ENCODE data around the gene ANKRD9.

The ANKRD9 gene

DNA sequence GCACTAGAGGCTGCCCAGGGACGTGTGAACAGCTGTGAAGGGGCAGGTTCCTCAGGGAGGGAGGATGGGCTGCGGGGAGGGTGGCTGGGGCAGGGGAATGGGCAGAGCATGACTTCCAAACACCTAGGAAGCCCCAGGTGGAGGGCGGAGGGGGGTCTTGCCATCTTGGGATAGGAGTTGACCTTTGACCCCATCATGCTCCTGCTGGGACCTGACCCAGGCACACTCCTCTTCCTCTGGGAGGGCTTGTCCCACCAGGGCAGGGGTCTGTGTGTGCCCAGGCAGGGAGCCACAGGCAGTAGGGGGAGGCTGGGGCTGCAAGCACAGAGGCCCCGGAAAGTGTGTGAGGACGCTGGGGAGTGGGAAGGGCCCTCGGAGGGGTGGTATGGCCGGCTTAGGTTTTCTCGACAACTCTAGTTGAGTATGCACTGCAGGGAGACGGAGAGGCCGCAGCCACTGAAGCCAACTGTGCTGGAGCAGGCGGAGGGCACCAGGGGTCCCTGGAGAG, 3.3 kb upstream of the ANKRD9 start:
- DNase-seq: no peak

DNA sequence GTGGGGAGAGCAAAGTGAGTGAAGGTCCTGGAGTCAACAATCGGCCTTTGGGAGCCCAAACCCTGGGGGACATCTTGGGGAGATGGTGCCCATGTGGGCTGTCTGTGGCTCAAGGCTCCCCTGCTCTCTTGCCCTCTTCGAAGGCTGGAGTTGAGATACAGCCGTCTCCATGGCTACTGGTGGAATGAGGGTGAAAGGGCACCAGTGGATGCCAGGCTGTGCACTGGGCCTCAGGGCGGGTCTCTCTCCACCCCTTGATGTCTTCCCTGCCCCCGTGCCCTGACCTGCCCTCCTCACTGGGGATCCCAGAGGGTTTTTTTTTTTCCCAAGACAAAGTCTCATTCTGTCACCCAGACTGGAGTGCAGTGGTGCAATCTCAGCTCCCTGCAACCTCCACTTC, 2.0 kb upstream of the ANKRD9 start:
- DNase-seq: no peak

DNA sequence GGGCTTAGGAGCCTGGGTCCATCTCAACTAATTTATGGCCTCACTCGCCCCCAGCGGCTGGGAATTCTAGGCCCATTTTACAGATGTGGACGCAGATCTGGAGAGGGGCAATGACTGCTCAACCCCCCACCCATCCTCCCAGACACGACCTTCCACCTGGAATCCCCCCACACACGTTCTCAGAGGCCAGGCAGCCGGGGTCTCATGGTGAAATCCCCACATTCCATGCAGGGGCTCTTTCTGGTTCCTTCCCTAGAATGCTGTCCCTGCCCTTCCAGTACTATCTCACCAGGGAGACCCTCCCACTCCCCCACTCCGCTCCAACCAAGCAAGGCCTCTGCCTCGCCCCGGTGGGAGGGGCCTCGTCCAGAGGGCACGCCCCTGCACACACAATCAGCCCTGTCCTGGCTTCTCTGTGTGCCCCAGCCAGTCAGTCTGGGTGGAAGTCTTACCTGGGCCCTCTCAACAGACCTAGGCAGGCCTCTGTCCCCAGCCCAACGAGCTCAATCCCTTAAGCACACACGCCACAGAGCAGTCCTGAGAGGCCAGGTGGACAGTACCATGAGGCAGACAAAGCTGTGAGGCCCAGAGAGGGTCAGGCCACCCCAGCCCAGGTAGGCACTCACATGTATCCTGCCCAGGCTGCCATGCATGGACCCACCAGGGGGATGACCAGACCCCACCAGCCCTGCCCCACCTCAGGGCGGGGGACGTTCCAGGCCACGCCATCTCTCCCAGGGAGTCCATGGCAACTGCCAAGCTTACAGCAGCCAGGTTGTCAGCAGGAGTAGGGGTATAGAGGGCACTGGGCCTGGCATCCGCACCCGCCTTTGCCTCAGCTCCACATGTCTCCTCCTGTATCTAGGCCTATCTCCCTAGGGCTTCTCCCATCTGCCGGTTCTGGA, 1.3 kb upstream of the ANKRD9 start:
- DNase-seq: no peak

DNA sequence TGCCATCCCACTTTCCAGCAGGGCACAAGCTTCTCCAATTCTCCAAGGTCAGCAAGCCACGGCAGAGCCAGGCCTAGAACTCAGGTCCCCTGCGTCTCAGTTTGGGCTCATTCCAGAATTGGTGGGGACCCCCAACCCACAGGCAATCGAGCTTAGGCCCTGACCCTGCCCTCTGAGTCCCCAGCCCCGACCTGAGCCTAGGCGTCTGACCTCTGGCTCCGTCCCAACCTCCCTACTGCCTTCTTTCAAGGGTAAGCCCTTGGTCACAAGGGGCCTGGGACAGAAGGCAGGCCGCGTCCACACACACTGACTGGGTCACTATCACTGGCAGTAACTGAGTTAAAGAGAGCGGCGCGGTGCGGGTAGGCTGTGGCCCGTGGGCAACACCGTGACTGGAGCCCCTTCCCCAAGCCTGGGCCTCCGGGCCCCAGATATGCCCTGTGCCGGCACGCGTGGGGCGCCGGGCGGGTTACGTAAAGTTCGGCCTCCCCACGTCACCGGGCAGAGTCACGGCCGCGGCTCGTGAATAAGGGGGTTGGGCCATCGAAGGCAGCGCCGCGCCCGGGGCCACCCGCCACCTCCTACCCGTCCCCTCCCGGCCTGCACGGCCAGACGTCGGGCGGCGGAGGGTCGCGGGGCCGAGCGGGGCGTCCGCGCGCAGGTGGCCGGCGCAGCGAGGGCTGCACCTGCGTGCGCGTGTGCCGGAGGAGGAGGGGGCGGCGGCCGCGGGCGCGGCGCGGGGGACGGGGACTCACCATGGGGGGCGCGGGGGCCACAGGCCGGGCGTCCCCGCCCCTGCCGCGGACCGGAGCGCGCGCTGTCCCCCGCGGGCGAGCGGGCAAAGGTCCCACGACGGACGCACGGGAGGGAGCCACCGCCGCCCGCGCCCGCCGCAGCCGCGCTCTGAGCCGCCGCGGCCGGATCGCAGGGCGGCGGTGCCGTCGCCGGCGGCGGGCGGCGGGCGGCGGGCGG, 516 bp downstream of the ANKRD9 start:
- no peak for DNase-seq

DNA sequence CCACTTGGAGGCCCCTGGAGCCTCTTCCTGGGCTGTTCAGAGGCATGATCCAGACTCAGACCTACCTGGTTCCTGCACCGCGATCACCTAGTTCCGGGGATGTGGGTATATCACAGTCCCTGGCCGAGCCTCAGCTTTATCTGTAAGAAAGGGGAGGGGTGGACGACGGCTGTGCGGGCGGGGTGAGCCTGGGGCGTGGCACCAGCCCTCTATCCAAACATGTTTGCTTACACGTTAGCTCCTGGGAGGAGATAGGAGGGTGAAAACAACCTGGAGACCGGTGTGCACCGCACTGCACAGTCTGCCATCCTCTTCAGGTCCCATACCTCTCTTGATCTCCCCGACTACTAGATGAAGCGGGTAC, 1.2 kb downstream of the ANKRD9 start:
- DNase-seq: no peak

DNA sequence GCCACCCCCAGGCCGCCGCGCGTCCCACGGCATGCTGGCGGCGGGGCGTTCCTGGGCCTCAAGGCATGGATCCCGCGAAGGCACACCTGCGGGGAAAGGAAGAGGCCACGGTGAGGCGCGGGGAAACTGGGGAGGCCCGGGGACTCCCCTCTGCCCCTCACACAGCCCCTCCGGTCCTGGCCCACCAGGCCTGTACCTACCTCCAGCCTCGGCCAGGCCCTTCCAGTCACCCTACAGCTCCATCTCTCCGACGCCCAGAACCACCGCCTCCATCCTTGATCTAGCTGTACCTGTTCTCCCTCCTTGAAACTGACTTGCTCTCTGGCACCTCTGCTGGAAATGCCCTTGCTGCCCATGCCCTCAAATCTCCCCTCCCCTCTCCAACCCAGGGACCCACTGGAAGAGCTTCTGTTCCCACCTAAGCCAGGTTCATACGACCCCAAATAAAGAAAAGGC, 1.7 kb downstream of the ANKRD9 start:
- no peak for DNase-seq

DNA sequence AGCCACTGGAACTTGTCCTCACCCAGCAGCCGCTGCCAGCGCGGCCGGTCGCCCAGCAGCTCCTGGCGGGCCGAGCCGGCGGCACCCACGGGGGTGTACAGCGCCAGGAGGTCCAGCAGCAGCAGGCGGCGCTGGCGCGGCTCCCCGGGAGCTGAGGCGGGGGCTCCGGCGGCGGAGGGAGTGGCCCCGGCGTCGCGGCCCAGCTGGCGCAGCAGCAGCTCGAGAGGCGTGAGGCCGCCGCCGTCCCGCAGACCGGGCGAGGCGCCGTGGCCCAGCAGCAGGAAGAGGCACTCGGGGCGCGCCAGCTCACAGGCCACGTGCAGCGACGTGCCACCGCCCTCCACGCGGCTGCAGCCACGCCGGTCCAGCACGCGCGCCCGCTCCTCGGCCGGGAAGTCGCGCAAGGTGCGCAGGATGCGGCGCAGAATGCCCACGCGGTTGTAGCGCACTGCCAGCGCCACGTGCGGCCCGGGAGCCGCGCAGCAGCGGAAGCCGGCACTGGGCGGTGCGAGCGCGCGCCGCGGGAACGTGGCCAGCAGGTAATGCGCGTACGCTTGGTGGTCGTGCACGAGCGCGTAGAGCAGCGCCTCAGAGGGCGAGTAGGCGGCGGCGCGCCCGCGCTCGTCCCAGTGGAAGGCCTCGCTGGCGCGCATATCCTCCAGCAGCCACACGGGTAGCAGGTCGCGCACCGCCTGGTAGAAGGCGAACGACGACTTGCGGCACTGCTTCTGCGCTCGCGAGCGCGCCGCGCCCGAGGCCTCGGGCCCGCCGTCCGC, 2.3 kb downstream of the ANKRD9 start:
- no peak for DNase-seq

DNA sequence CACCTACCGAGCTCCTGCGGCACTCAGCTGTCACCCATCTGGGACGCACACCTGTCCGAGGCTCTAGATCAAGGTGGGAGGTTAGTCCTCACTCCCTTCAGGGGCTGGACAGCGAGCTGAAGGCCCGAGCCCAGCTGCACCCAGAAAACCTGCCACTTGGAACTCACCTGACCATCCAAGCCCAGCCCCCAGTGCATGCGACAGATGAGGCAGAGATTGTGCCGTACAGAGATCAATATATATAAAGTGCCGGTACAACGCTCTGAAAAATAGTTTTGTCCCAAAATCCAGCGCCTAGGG, 3.0 kb downstream of the ANKRD9 start:
- DNase-seq: no peak

DNA sequence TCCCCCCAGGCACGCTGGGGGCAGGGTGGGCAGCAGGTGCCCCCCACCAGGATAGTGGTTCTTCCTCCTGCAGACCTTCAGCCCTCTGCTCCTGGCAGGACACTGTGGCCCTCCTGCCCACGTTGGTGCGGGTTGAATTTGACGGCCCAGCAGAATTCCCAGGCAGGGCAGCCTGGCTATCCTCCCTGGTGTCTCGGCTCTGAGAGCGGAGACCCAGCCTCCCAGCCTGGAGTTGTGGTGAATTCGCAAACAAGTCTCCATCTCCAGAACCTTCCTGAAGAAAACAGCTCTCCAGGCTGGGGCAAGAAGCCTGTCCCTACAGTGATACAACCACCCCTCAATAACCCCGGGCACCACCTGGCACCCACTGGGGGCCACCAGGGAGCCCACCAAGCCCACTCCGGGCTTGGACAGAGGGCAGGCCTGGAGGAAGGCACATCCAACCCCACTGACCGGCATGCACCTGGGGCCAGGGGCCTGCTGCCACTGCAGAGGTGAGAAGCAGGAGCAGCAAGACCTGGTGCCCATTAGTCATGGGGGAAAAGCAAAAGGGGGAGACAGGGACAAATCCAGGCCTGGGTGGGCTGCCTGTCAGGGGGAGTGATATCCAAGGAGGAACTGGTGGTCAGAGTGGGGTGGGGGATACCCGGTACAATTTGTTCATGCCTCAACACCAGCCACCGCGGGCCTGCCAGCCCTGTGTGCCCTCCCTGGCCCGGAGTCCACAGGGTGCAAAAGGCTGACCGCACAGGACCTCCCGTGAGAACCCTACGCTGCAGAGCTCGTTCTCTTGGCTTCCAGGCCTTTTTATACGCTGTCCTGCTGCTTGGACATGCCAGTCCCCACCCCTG, 3.6 kb downstream of the ANKRD9 start:
- DNase-seq: no peak

DNA sequence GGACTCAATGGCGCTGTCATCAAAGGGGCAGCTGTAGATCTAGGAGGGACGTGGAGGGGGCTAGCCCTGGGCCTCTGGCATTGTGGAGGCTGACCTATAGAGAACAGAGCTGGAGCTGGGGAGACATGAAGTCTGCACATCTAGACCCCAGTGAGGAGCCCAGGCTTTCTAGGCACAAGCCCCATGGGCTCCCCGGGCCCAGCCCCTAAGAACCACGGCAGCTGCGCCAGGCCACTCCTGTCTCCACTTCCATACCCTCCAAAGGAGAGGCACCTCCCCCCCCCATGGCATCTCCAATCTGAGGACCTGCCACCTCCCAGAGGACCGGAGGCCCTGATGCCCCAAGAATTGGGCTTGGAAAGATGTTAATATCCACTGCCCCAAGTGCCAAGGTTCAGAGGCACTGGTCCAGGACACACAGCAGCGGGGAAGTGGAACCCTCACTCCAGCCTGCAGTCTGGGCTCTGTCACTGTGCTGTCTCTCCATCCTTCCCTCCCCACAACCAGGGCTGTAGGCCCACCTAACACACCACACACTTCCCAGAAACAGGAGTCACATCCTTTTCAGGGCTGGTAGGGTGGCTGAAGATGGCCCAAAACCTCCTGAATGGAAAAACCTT, 4.5 kb downstream of the ANKRD9 start:
- DNase-seq: no peak

DNA sequence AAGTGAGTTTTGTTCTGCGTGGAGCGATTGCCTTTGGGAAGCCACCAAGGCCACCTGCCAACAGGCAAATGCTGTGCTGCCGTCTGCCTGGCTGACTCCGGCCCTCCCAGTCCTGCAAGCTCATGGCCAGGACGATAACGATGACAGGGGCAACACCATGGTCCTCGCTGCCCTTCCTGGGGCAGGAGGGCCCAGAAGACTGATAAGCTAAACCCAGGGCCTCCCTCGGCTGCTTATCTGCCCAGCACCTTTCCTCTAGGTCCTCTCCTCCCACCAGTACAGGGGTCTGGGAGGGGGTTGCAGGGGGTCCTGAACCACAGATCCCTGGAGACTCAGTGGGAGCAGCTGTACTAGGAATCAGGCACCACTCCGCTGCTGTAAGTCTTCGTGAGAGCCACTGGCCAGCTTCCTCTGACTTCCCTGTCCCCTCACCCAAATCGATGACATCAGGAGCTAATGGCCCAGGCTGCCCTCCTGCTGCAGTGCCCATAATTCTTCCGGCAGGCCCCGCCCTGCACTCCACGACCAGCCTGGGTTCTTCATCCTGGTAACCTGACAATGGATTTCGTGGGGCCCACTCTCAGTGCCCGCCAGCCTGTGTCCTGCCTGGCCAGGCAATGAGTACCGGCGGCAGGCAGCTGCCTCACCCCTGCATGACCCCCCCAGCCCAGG, 5.1 kb downstream of the ANKRD9 start:
- DNase-seq: no peak

DNA sequence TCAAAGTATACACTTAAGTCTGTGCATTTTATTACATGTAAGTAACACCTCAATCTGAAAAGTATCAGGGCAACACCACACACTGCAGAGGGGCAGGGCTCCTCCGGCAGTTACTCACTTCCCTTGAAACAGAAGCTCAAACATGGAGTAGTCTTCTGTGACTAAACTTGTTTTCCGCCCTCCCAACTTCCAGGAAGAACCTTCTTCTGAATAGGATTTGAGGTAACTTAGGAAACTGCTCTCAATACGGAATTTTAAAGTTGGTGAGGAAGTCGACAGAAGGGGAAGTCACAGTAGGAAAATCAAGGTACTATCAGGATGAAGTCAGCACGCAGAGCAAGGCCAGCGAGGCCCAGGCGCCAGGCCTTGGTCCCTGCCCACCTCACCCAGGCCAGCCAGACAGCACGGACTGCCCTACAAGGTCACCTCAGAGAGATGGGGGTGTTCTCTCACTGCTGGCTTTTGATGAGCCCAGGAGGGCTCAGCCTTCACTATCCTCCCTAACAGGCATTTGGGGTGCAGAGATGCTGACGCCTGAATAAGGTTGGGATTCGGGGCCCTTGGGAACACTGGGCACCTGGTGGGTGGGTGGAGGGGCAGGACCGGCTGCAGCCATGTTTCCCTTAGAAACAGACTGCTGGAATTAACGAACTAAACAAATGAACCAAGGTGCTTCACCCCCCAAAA, 5.8 kb downstream of the ANKRD9 start:
- DNase-seq: no peak

DNA sequence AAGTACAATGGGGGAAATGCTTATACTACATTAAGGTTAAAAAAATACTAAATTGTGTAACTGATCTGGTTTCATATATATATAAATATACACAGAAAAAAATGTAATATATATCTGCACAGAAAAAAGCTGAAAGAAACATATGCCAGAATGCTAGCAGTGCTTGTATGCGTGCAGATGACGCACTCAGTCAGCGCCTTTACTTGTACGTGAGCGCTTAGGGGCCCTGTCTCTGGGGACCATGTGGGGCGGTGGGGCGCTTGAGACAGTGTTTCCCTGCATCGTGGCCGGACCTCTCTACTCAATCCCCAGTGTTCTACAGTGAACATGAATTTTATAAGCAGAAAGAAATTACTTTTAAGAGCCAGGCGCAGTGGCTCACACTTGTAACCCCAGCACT, 7.0 kb downstream of the ANKRD9 start:
- DNase-seq: no peak

DNA sequence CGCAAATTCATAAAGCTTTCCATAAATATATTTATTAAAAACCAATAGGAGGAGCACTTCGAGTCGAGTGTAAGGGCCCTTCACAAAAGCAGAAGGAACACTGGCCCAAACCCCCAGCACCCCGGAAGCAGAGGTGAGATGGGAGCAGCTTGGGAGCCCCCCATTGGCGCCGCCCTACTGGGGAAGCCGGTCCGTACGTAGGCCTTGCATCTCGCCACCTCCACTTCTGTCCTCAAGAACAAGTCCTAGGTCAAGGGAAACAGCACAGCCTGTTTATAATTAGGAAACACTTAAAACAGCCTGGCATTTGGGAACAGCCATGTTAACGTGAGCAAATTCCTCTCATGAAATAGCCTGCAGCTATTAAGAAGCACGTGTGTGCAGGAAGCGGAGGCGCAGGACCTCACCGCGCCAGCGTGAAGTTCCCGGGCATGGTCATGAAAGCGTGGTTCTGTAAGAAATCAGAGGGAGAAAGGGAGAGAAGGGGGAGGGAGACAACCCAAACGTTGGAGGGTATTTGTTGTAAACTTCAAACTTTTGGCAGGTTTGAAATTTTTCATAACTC, 7.7 kb downstream of the ANKRD9 start:
- DNase-seq: no peak

DNA sequence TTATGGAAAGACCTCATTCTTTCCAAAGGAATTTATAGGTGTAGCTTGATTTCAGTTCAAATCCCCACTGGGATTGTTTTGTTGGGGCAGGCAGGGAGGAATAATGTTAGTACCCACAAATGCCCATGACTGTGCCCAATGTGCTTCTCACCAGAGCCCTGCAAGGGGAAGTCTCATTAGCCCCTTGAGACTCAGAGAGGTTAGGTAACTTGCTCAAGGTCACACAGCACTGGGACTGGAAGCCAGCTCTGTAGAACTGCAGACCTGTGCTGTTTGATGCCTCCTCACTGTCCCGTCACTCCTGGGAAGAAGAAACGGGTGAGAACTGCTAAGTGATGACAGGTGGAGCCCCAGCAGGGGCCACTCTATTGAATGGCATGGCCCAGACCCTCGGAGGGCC, 8.9 kb downstream of the ANKRD9 start:
- DNase-seq: no peak

DNA sequence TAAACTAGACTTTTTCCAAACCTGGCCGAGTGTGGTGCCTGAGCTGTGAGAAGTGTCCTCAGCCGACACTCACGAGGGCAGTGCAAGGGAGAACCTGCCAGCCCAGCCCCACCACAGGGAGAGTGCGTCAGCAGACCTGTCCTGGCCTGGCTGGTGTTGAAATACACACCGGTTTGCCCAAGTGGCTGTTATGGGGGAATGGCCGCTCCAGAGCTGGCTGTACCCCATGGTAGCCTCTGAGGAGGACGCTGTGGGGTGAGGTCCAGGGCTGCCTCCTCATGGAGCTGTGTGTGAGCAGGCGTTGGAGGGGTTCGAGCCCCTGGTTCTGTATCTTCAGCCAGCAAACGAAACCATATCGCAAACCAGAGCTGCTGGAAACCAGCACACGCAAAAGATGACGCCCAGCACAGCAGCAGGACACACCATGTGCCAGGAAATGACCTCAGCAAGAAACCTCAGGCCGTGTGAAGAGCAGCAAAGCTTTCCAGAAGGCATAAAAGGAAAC, 9.4 kb downstream of the ANKRD9 start:
- DNase-seq: no peak

DNA sequence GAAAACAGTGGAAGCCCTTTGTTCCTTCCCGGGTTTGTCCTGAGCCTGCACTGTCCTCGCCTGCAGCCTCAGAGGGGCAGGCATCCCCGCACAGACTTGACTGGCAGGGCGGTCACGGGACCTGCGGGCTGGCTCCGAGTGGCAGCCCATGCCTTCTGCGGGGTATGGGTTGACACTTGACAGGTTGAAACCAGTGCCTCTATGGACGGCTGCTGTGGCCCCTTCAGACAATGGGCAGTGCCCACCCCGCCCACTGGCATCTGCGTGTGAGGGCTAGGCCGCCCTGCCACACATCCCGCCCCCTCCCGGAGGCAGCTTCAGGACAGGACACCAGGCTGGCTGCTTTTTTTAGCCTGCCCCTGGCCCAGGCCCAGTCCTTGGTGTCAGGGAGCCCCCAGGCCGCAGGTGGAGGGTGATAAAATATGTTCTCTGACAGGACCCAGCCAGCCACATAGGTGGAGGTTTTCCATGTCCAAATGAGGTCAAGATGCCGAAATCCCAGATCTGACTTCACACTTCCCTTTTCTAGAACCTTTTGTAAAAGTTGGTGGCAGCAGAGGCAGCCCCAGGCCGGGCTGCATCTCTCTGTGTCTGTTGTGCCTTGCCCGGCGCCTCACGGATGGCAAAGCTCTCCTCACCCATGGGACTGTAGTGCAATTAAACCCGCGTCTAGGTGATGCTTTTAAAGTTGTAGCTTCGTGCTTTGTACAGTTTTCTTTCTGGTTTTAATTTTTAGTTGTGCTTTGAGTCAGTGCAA, 10.0 kb downstream of the ANKRD9 start:
- DNase-seq: no peak

DNA sequence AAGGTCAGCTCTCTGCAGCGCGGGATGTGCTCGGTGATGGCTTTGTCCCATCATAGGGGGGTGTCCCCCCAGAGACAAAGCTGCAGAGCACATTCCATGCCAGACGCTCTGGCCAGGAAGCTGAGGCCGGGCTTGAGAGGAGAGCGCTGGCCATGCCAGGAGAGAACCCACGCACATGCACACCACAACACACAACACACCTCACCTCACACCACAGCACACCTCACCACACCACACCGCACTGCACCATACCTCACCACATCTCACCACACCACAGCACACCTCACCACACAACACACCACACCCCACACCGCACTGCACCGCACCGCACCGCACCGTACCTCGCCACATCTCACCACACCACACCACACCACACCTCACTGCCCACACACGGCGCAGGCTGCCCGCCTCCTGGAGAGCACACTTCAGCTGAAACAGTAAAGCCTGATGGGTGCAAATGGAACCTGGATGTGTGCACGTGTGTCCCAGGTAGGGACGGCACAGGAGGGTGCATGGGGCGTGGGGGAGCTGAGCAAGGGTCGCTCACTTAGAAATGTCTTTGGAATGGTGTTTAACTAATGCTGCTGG, 10.8 kb downstream of the ANKRD9 start:
- no peak for DNase-seq
